Measurements from ENCODE around the gene SPRR4.
"Not testable (repeated sequence)": the region's sequence is repeated elsewhere in the genome, so short reads cannot be mapped to it uniquely, and the experiment has no call there.

The SPRR4 gene

GRCh38 chr1:153021829-153022228, 51.4 kb downstream of the SPRR4 start:
- H3K9ac ChIP-seq (ENCODE audit: low read length); H2AFZ ChIP-seq (ENCODE audit: low read depth, low read length, severe bottlenecking); H3F3A ChIP-seq (ENCODE audit: insufficient read depth); H3K27me3 ChIP-seq (ENCODE audit: low read length); H3K4me3 ChIP-seq (ENCODE audit: insufficient read depth, low read length, poor library complexity, severe bottlenecking); H3K9me3 ChIP-seq (ENCODE audit: insufficient read depth, low read length); H3K4me2 ChIP-seq (ENCODE audit: low read depth, low read length, poor library complexity, severe bottlenecking); H3K79me2 ChIP-seq (ENCODE audit: insufficient read depth, low read length); H4K20me1 ChIP-seq (ENCODE audit: low read depth, low read length); H3K9me2 ChIP-seq (replicated peaks; ENCODE audit: insufficient read depth, low read length); H3K27ac ChIP-seq (ENCODE audit: low read depth, low read length); H3K36me3 ChIP-seq (ENCODE audit: low read length): not testable (repeated sequence)
